ENCODE results near the gene ZBED5.

Gene ZBED5

DNA sequence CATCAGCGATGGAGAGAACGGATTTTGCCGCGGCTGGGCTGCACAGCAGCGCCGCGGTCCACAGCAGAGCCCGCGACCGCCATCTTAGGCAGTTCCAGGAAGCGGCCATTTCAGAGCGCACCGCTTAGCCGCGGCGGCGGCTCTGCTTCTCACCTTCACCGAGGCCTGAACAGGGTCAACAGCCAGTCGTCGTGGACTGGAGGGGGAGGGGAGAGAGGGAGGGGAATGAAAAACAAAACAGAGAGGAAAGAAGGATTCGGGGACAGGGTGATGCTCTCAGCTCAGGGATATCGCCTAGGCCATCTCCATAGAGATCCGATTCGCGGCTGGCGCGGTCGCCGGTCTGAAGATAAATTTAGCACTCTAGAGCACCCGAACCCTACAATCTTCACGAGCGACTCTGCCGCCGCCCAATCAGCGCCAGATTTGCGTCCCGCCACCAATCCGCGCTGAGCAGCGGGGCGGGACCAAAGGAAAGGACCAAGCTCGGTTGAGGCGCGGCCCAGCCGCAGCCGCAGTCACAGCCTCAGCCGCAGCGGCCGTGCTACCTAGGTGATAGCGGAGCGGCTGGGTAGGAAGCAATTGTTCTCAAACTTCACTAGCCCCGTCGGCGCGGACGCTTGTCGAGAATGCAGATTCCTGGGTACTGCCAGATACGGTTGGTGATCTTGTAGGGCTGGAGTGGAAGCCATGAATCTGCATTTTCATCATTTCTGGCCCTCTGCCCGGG is at the start of gene ZBED5:
Gene ZBED5, minus strand, starts transcription at position 345 of the 730 bp plus-strand sequence. CDS start 3,108 bp downstream, outside the sequence.
- Histone ChIP-seq H3K27me3 (ENCODE audit: control insufficient read depth, insufficient read depth, low read length) (no peaks in the 10 kb centered on the region), H3K9ac (ENCODE audit: low read length) (peak within 1 kb of the TSS; percentile 87), H3K4me1 (ENCODE audit: control insufficient read depth, insufficient read depth, low read length) (peaks cover 28% of the 10 kb centered on the region), H3K36me3 (ENCODE audit: control insufficient read depth, insufficient read depth, low read length) (peaks cover 7% of the 10 kb centered on the region), H3K27ac (ENCODE audit: low read depth, low read length) (peak within 1 kb of the TSS; percentile 92), H3K4me3 (ENCODE audit: low read length) (peak within 1 kb of the TSS; percentile 83)

GRCh38 chr11:10906521-10906920 is 48.7 kb upstream of the ZBED5 start:
- Histone ChIP-seq H3K4me1 (ENCODE audit: control insufficient read depth, insufficient read depth, low read length) (peaks cover 4% of the 10 kb centered on the region), H3K27ac (ENCODE audit: low read depth, low read length) (no peak overlapping the region)

DNA sequence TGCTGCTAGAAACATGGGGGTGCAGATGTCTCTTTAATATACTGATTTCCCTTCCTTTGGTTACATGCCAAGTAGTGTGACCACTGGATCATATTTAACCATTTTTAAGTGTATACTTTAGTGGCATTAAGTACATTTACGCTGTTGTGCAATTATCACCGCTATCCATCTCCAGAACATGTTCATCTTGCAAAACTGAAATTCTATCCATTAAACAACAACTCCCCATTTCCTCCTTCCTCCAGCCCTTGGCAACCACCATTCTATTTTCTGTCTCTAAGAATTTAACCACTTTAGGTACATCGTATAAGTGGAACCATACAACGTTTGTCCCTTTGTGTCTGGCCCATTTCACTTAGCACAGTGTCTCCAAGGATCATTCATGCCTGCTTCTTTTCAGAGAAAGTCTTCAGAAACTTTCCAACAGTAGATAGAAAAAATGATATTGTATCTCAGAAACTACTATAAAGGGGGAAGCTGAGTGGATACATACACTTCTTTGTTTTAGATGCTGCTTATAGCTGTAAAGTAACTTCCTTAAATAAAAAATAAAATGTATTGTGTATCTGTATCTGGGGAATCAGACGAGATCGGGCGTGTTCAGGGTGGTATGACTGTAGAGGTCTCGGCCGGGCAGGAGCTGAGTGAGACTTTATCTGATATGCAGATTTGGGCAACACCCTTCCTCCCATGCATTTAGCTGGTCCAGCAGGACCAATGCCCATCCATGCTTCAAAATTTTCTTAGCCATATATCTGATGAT is 44.6 kb upstream of the ZBED5 start:
- H3K4me3 ChIP-seq (ENCODE audit: low read length): no peak overlapping the region
- no peaks in the 10 kb centered on the region for H3K27me3 ChIP-seq (ENCODE audit: control insufficient read depth, insufficient read depth, low read length)
- no peak overlapping the region for H3K9ac ChIP-seq (ENCODE audit: low read length)
- H3K36me3 ChIP-seq (ENCODE audit: control insufficient read depth, insufficient read depth, low read length): no peaks in the 10 kb centered on the region
- peaks cover 31% of the 10 kb centered on the region for H3K4me1 ChIP-seq (ENCODE audit: control insufficient read depth, insufficient read depth, low read length)
- H3K27ac ChIP-seq (ENCODE audit: low read depth, low read length): peak overlapping the region; percentile 18

More at GRCh38 chr11:10906521-10906920, 48.7 kb upstream of the ZBED5 start:
- Histone ChIP-seq H3K9ac (ENCODE audit: low read length) (no peak overlapping the region), H3K36me3 (ENCODE audit: control insufficient read depth, insufficient read depth, low read length) (no peaks in the 10 kb centered on the region), H3K4me3 (ENCODE audit: low read length) (no peak overlapping the region), H3K27me3 (ENCODE audit: control insufficient read depth, insufficient read depth, low read length) (no peaks in the 10 kb centered on the region)

DNA sequence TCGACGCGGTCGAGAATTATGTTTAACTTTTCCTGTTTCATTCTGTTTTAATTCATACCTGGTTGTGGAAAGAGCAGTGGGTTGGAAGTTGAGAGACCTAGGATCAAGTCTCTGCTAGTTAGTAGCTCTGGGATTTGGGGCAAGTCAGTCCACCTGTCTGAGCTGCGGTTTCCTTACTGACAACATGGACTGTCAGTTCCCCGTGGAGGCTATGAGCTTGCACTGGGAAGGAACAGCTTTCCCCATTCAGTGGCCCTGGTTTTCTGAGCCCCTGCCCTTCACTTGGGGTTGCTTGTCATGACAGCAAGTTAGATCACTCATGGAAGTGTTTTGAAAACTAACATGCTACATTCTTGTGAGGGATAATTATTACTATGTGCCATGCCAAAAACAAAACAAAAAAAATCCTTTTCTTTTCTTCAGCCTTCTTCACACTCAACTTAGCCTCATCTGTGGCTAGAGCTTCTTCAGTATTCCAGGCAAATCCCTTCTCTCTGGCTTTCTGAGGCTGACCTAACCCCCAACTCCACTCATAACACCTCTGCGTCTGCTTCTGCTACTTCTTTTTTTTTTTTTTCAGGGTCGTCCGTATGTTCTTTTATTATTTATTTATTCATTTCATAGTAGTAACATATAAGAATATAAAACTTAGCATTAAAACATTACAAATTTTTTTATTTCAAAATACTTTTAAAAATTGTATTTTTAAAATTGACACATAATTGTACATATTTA is 43.0 kb upstream of the ZBED5 start:
- Histone ChIP-seq H3K4me1 (ENCODE audit: control insufficient read depth, insufficient read depth, low read length) (peaks cover 31% of the 10 kb centered on the region), H3K9ac (ENCODE audit: low read length) (no peak overlapping the region), H3K27me3 (ENCODE audit: control insufficient read depth, insufficient read depth, low read length) (no peaks in the 10 kb centered on the region), H3K27ac (ENCODE audit: low read depth, low read length) (peak overlapping the region; percentile 93), H3K4me3 (ENCODE audit: low read length) (no peak overlapping the region), H3K36me3 (ENCODE audit: control insufficient read depth, insufficient read depth, low read length) (no peaks in the 10 kb centered on the region)

DNA sequence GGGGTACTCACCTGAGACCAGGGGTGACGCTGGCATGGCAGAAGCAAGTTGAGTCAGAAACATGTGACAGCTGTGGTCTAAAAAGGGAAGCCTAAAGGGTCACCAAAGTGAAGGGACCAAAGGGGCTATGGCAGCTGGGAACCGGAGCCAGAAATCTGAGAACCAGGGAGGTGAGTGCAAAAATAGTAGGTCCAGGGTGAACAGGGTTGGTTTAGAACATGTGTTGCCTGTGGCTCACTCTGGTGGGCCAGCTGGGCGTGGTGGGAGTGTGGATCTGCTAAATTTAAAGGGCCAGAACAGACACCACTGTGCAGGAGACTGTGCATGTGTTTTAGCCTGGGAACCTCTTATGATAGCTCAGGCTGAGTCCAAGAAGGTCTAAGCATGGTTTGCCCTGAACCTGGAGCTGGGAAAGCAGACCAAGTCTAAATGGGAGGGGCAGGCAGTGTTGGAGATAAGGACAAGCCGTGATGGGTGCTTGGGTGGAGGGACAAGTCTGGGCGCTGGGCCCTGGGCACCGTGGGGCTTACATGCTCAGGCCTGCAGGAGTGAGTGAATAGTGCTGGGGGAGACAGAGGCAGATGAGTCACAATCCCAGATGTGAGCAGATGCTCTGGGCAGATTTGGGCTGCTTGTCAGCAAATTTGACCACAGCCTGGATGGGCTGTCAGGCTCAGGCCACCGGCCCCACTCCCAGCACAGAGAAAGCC is 41.4 kb upstream of the ZBED5 start:
- peak overlapping the region; percentile 93 for H3K27ac ChIP-seq (ENCODE audit: low read depth, low read length)
- H3K4me1 ChIP-seq (ENCODE audit: control insufficient read depth, insufficient read depth, low read length): peaks cover 32% of the 10 kb centered on the region
- no peaks in the 10 kb centered on the region for H3K27me3 ChIP-seq (ENCODE audit: control insufficient read depth, insufficient read depth, low read length)
- peak overlapping the region; percentile 48 for H3K4me3 ChIP-seq (ENCODE audit: low read length)
- no peaks in the 10 kb centered on the region for H3K36me3 ChIP-seq (ENCODE audit: control insufficient read depth, insufficient read depth, low read length)
- peak overlapping the region; percentile 6 for H3K9ac ChIP-seq (ENCODE audit: low read length)

DNA sequence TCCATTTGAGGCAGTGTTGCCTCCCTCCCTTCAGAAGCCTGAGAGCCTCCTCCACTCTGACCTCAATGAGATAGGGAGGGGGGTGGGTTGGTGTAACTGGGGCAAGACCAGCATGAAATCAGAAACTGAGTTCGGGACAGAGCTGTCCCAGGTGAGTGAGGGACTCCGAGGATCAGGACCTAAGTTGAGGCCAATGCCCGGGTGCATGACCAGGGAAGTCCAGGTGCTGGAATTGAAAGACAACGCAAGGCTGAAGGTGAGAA is 40.8 kb upstream of the ZBED5 start:
- no peaks in the 10 kb centered on the region for H3K36me3 ChIP-seq (ENCODE audit: control insufficient read depth, insufficient read depth, low read length)
- peak overlapping the region; percentile 93 for H3K27ac ChIP-seq (ENCODE audit: low read depth, low read length)
- H3K4me1 ChIP-seq (ENCODE audit: control insufficient read depth, insufficient read depth, low read length): peaks cover 38% of the 10 kb centered on the region
- no peaks in the 10 kb centered on the region for H3K27me3 ChIP-seq (ENCODE audit: control insufficient read depth, insufficient read depth, low read length)
- no peak overlapping the region for H3K9ac ChIP-seq (ENCODE audit: low read length)
- peak overlapping the region; percentile 22 for H3K4me3 ChIP-seq (ENCODE audit: low read length)

DNA sequence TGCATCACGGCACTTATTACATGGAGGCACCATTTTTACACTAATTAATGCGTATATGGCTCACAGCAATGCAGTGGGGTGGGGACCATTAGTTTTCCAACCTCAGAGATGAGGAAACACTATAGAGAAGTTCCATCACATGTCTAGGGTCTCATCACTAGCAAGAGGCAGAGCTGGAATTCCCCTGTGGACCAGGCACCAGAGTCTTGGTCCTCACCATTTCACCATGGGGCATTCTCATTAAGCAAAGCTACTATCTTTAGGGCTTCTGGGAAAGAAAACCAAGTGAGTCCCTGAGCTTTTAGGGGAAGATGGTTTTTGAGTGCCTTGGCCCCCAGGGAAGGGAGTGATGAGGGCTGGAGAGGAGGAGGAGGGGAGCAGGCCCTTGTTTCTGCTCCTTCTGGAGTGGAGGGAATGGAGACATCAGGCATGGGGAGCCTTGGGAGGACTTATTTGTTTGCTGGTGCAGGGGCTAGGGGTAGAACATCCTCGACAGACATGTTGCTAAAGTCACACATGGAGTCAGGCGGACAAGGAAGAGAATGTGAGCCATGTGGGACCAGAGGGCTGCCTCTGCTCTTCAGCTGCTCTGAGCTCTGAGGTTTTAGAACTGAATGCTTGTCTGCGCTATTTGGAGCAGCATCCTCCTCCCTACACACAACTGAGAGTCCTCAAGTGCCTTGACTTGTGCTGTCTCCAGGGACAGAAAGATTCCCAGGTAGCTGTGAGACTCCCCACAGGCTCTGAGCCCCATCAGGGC is 40.3 kb upstream of the ZBED5 start:
- Histone ChIP-seq H3K4me3 (ENCODE audit: low read length) (no peak overlapping the region), H3K36me3 (ENCODE audit: control insufficient read depth, insufficient read depth, low read length) (no peaks in the 10 kb centered on the region), H3K27ac (ENCODE audit: low read depth, low read length) (peak overlapping the region; percentile 93), H3K4me1 (ENCODE audit: control insufficient read depth, insufficient read depth, low read length) (peaks cover 38% of the 10 kb centered on the region), H3K9ac (ENCODE audit: low read length) (peak overlapping the region; percentile 6), H3K27me3 (ENCODE audit: control insufficient read depth, insufficient read depth, low read length) (no peaks in the 10 kb centered on the region)

- H3K4me1 ChIP-seq (ENCODE audit: control insufficient read depth, insufficient read depth, low read length): peaks cover 34% of the 10 kb centered on the region
- H3K27me3 ChIP-seq (ENCODE audit: control insufficient read depth, insufficient read depth, low read length): no peaks in the 10 kb centered on the region
- H3K36me3 ChIP-seq (ENCODE audit: control insufficient read depth, insufficient read depth, low read length): no peaks in the 10 kb centered on the region
- H3K27ac ChIP-seq (ENCODE audit: low read depth, low read length): peak overlapping the region; percentile 13
- no peak overlapping the region for H3K4me3 ChIP-seq (ENCODE audit: low read length)
- H3K9ac ChIP-seq (ENCODE audit: low read length): no peak overlapping the region
Measured at GRCh38 chr11:10897150-10897549, 39.3 kb upstream of the ZBED5 start.

DNA sequence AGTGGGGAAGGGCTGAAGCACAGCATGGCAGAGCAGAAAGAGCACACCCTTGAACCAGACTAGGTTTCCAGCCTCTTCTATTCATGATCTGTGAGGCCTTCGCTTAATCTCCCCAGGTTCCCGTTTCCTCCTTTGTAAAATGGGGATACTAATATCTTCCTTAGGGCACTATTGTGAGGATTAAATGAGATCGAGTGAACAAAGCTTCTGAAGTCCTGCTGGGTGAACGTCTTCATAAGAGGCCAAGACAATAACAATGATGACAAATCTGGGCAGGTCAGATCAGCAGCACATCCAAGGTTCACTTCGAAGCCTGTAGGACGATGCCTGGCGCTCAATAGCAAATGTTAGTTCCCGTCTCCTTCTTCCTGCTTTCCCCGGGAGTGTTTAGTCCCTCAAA is 38.6 kb upstream of the ZBED5 start:
- Histone ChIP-seq H3K27me3 (ENCODE audit: control insufficient read depth, insufficient read depth, low read length) (no peaks in the 10 kb centered on the region), H3K9ac (ENCODE audit: low read length) (no peak overlapping the region), H3K27ac (ENCODE audit: low read depth, low read length) (no peak overlapping the region), H3K4me1 (ENCODE audit: control insufficient read depth, insufficient read depth, low read length) (peaks cover 34% of the 10 kb centered on the region), H3K36me3 (ENCODE audit: control insufficient read depth, insufficient read depth, low read length) (no peaks in the 10 kb centered on the region), H3K4me3 (ENCODE audit: low read length) (no peak overlapping the region)

DNA sequence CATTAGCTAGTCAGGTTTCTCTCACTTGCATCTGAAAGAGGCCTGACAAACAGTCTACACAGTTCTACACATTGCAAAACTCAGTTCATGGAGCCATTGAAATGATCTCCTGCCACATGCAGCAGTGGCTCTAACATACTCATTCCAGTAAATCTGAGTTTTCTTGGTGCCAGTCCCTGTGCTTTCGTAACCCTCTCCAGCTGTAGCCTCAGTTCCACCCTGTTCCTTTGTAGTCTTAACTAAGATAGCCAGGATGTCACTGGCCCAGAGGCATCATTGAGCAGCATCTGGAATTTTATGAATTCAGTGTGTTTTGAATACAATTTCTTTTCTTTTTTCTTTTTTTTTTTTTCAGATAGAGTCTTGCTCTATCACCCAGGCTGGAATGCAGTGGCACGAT is 37.4 kb upstream of the ZBED5 start:
- Histone ChIP-seq H3K4me3 (ENCODE audit: low read length) (no peak overlapping the region), H3K4me1 (ENCODE audit: control insufficient read depth, insufficient read depth, low read length) (peaks cover 26% of the 10 kb centered on the region), H3K27me3 (ENCODE audit: control insufficient read depth, insufficient read depth, low read length) (no peaks in the 10 kb centered on the region), H3K36me3 (ENCODE audit: control insufficient read depth, insufficient read depth, low read length) (no peaks in the 10 kb centered on the region), H3K9ac (ENCODE audit: low read length) (no peak overlapping the region), H3K27ac (ENCODE audit: low read depth, low read length) (no peak overlapping the region)

- no peak overlapping the region for H3K27ac ChIP-seq (ENCODE audit: low read depth, low read length)
- no peak overlapping the region for H3K9ac ChIP-seq (ENCODE audit: low read length)
- H3K4me1 ChIP-seq (ENCODE audit: control insufficient read depth, insufficient read depth, low read length): peaks cover 22% of the 10 kb centered on the region
- no peak overlapping the region for H3K4me3 ChIP-seq (ENCODE audit: low read length)
- H3K27me3 ChIP-seq (ENCODE audit: control insufficient read depth, insufficient read depth, low read length): no peaks in the 10 kb centered on the region
- H3K36me3 ChIP-seq (ENCODE audit: control insufficient read depth, insufficient read depth, low read length): no peaks in the 10 kb centered on the region
Measured at GRCh38 chr11:10894666-10895065, 36.8 kb upstream of the ZBED5 start.

All from rectal smooth muscle tissue (tissue), 1 donor.